GM19395 (cell line): ENCODE results near the gene ESF1.
A peak's percentile ranks its signal among the peaks of the same experiment; 100 is the strongest.

Source experiments
- ATAC-seq: cut with Tn5 transposase; IDR thresholded peaks from one replicate; pipeline ENCODE4 v1.9.1; 2021; ENCODE audit warnings: mild to moderate bottlenecking, moderate library complexity; ENCODE audit not compliant: unreplicated experiment

Gene ESF1

GRCh38 chr20:13681248-13682125 lies 103.2 kb downstream of the ESF1 start:
- ATAC-seq = peak; percentile 76

DNA sequence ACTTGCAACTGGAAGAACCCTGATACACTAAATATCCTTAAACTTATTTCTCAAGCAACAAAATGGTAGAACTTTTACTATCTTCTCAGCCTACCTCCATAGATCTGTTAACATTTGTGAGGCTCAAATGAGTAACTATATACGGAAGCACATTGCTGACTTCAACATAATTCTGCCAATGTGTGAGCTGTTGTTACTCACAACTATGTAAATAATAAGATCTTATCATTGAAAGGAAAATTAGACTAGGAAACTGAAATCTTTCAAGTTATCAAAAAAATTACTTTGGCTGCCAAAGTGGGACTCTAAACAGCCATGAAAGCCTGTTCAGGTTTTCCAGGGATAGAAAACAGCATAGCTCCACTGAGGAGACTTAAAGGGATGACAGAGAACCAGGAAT lies 105.8 kb downstream of the ESF1 start:
- ATAC-seq = no peak

DNA sequence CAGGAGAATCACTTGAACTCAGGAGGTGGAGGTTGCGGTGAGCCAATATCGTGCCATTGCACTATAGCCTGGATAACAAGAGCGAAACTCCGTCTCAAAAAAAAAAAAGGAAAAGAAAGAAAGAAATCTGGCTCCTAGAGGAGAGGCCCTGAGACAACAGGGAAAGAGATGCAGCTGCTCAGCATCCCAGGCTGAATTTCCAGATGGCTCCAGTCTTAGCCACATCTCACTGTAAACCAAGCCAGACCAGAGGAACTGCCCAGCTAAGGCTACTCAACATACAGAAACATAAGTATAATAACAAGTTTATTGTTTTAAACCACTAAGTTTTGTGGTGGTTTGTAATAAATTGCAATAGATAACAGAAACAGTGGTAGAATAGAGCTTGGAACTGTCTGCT lies 107.5 kb downstream of the ESF1 start:
- ATAC-seq = no peak

DNA sequence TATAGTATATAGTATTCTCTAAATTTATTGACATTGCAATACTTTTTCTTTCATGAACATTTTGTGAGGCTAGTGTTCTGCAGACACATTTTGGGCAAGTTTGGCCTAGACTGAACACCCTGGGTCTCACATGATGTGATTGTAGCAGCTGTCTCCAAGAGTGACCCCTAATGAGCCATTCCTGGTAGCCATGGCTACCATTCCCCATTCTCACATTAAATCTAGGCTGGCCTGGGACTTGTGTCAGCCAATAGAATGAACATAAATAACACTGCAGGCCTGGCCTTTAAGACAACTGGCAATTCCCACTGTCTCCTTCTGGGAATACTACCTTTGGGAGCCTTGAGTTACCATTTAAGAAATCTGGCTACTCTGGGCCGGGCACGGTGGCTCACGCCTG lies 108.0 kb downstream of the ESF1 start:
- ATAC-seq = no peak

- no peak for ATAC-seq
Measured at GRCh38 chr20:13672690-13673089, 112.0 kb downstream of the ESF1 start.

- no peak for ATAC-seq
Measured at GRCh38 chr20:13671916-13672378, 112.8 kb downstream of the ESF1 start.

DNA sequence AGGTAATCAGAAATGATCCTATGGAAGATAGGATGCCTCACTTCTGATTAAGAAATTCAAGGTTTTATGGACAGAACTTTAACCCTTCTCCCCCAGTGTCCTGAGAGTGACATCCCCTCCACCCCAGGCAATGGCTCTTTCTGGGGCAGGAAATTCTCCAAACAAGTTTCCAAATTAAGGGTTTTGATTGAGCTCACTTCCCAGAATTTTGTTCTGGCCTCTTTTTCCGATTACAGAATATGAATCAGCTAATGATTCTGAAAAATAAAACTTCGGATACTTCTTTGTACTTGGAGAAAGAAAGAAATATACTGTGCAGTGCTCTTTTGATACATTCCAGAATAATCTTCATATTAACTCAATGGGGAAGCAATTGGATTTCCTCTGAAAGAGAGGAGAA lies 113.2 kb downstream of the ESF1 start:
- ATAC-seq = no peak

DNA sequence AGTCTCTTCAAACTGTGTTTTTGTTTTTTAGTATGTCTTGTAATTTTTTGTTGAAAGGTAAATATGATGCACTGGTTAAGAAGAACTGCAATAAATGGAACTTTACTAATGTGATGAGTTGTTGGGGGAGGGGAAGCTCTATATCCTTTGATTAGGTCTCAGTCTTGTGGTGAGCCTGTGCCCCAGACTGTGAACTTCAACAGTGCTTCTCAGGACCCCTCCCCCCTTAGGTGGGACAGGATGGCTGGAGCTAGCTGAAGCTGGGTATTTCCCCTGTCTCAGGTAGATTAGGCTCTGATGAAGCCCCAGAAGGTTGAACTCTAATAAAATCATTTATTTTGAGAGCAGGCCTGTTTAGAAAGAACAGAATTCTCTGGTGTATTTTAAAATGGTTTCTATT lies 114.6 kb downstream of the ESF1 start:
- no peak for ATAC-seq

- no peak for ATAC-seq
Measured at GRCh38 chr20:13665709-13666395, 118.9 kb downstream of the ESF1 start.
